ENCODE data around the gene NOTCH2NLA.
"Not testable (repeated sequence)": the region's sequence is repeated elsewhere in the genome, so short reads cannot be mapped to it uniquely, and the experiment has no call there.

- TF ChIP-seq POLR2A, CTCF (IDR thresholded peaks at IDR 0.05): not testable (repeated sequence)
These were observed 24.5 kb upstream of the NOTCH2NLA start for GRCh38 chr1:146253249-146253855.

All from upper lobe of left lung (tissue), 4 donors.